ENCODE results near the gene FAM162B. TPM values are rescaled to one million over a fixed set of nuclear protein-coding genes. Genes with fewer than 3 reads are reported as not detected.

The FAM162B gene
- total and polyA plus RNA-seq, 2 donors (not counting 3 experiments of a cell fraction or from before 2014, with no cell fraction given) = 0.36 TPM; not detected in 1

- POLR2A ChIA-PET = no interaction called here
- Histone ChIP-seq H3K4me2 (ENCODE audit: insufficient read depth, low read length) (no peak overlapping the region), H3K79me2 (ENCODE audit: control insufficient read depth, insufficient read depth, low read length) (no peaks in the 10 kb centered on the region), H3K36me3 (ENCODE audit: control insufficient read depth in 2 of 2, extremely low read depth in 1 of 2, insufficient read depth in 2 of 2, low read length in 2 of 2) (no peaks in the 10 kb centered on the region), H2AFZ (ENCODE audit: low read depth, low read length) (no peak overlapping the region), H4K20me1 (replicated peaks; ENCODE audit: control insufficient read depth, extremely low read depth, insufficient read depth, low read length) (no peaks in the 10 kb centered on the region), H3K9me3 (replicated peaks; ENCODE audit: control insufficient read depth, insufficient read depth, low read length) (no peaks in the 10 kb centered on the region), H3K4me3 (replicated peaks in 1 of 3; ENCODE audit: insufficient read depth in 1 of 3, low read depth in 1 of 3, low read length in 3 of 3) (no peak overlapping the region), H3K4me1 (ENCODE audit: control insufficient read depth, extremely low read depth, insufficient read depth, low read length) (peaks cover 7% of the 10 kb centered on the region), H3K27ac (ENCODE audit: insufficient read depth, low read depth, low read length) (no peak overlapping the region), H3K9ac (replicated peaks; ENCODE audit: extremely low read depth, insufficient read depth, low read length) (no peak overlapping the region), H3K9me1 (replicated peaks; ENCODE audit: control insufficient read depth, extremely low read depth, insufficient read depth, low read length) (no peaks in the 10 kb centered on the region), H3K27me3 (ENCODE audit: control insufficient read depth in 2 of 2, insufficient read depth in 2 of 2, low read length in 2 of 2) (peaks cover 12 to 15% of the 10 kb centered on the region in 2 experiments)
- BruUV-seq (replicated peaks) = no TSS peak
- dilution Hi-C loops (cut with MboI; ENCODE audit: extremely low pct_ligation_motif_present, low sequenced_read_pairs) = no loop called here
- CTCF ChIA-PET = no interaction called here
- DNase-seq (ENCODE audit: low read depth, low spot score) (no peak), FAIRE-seq (no peak)
- TF ChIP-seq GATA2 (IDR thresholded peaks at IDR 0.05; ENCODE audit: insufficient read depth, insufficient read length, low read depth, low read length) (no peak), POLR2A (IDR thresholded peaks at IDR 0.05; ENCODE audit: low read depth, low read length) (no peak), POLR2AphosphoS5 (IDR thresholded peaks at IDR 0.05; ENCODE audit: insufficient read depth, low read depth, low read length) (no peak), JUN (IDR thresholded peaks at IDR 0.05; ENCODE audit: borderline replicate concordance, insufficient read depth, insufficient read length, low read depth) (no peak), FOS (IDR thresholded peaks at IDR 0.05; ENCODE audit: borderline replicate concordance, insufficient read depth, low read length) (no peak), EZH2 (IDR thresholded peaks at IDR 0.05; ENCODE audit: borderline replicate concordance, low read depth, low read length, severe bottlenecking) (no peak), MYC (IDR thresholded peaks at IDR 0.05; ENCODE audit: low read depth, low read length) (no peak)
- TF ChIP-seq, protein P1, sequence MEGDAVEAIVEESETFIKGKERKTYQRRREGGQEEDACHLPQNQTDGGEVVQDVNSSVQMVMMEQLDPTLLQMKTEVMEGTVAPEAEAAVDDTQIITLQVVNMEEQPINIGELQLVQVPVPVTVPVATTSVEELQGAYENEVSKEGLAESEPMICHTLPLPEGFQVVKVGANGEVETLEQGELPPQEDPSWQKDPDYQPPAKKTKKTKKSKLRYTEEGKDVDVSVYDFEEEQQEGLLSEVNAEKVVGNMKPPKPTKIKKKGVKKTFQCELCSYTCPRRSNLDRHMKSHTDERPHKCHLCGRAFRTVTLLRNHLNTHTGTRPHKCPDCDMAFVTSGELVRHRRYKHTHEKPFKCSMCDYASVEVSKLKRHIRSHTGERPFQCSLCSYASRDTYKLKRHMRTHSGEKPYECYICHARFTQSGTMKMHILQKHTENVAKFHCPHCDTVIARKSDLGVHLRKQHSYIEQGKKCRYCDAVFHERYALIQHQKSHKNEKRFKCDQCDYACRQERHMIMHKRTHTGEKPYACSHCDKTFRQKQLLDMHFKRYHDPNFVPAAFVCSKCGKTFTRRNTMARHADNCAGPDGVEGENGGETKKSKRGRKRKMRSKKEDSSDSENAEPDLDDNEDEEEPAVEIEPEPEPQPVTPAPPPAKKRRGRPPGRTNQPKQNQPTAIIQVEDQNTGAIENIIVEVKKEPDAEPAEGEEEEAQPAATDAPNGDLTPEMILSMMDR (IDR thresholded peaks at IDR 0.05; ENCODE audit: extremely low read depth in 1 of 2, insufficient read depth in 1 of 2, low read depth in 1 of 2, low read length in 2 of 2) = no peak
- TF ChIP-seq, protein P2, sequence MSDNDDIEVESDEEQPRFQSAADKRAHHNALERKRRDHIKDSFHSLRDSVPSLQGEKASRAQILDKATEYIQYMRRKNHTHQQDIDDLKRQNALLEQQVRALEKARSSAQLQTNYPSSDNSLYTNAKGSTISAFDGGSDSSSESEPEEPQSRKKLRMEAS (IDR thresholded peaks at IDR 0.05; ENCODE audit: insufficient read depth, insufficient read length) = no peak
- intact Hi-C loops (cut with micrococcal nuclease) = no loop called here
Observed at GRCh38 chr6:116767715-116768114, 2.2 kb upstream of the FAM162B start.

Data from endothelial cell of umbilical vein (primary cell).